ENCODE data around the gene TOMM40.
"Not testable (repeated sequence)": the region's sequence is repeated elsewhere in the genome, so short reads cannot be mapped to it uniquely, and the experiment has no call there.

The TOMM40 gene

DNA sequence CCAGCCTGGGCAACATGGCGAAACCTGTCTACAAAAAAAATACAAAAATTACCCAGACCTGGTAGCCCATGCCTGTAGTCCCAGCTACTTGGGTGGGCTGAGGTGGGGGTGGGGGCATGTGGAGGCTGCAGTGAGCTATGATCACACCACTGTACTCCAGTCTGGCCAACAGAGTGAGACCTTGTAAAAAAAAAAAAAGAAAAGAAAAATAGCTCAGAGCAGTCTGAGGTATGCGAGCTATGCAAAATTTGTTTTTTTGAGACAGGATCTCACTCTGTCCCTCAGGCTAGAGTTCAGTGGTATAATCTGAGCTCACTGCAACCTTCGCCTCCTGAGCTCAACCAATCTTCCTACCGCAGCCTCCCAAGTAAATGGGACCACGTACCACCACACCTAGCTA, 7.1 kb upstream of the TOMM40 start:
- TF ChIP-seq, protein P1, sequence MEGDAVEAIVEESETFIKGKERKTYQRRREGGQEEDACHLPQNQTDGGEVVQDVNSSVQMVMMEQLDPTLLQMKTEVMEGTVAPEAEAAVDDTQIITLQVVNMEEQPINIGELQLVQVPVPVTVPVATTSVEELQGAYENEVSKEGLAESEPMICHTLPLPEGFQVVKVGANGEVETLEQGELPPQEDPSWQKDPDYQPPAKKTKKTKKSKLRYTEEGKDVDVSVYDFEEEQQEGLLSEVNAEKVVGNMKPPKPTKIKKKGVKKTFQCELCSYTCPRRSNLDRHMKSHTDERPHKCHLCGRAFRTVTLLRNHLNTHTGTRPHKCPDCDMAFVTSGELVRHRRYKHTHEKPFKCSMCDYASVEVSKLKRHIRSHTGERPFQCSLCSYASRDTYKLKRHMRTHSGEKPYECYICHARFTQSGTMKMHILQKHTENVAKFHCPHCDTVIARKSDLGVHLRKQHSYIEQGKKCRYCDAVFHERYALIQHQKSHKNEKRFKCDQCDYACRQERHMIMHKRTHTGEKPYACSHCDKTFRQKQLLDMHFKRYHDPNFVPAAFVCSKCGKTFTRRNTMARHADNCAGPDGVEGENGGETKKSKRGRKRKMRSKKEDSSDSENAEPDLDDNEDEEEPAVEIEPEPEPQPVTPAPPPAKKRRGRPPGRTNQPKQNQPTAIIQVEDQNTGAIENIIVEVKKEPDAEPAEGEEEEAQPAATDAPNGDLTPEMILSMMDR (IDR thresholded peaks at IDR 0.05; ENCODE audit: low read depth, low read length): no peak
- no peak overlapping the region for H3K4me3 ChIP-seq (ENCODE audit: low read depth, low read length)

GRCh38 chr19:44884566-44884965, 6.5 kb upstream of the TOMM40 start:
- TF ChIP-seq, protein P1 (IDR thresholded peaks at IDR 0.05; ENCODE audit: low read depth, low read length): no peak
- no peak overlapping the region for H3K4me3 ChIP-seq (ENCODE audit: low read depth, low read length)

DNA sequence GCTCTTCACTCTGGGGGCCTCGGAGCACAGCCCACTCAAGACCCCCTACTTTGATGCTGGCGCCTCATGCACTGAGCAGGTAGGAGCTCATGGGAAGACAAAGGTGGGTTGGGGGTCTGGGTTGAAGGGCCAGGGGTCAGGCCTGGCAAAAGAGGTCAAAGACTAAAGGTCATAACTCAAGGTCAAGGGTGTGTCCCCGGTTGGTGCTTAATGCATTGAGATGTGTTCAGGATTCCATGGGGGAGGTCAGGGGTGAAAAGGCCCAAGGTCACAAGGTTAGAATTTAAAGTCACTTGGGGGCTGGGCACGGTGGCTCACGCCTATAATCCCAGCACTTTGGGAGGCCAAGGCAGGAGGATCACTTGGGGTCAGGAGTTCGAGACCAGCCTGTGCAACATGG, 4.9 kb upstream of the TOMM40 start:
- no peak overlapping the region for H3K4me3 ChIP-seq (ENCODE audit: low read depth, low read length)
- TF ChIP-seq, protein P1 (IDR thresholded peaks at IDR 0.05; ENCODE audit: low read depth, low read length): no peak

DNA sequence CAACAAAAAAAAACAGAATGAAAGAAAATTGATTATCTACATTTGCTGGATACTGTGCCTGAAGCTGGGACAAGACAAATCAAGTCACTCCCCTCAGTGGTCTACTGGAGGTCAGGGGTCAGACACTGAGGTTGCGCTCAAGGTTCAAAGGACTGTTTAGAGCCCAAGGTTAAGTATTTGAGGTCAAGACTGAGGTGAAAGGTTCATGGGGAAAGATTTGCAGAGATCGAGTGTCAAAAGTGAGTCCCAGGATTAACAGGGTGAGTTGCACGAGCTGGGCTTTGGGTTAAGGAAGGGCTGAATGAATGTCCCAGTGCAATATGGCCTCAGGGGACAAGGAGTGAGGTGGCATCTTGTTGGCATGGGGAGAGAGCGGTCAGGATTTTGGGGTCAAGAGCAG, 3.4 kb upstream of the TOMM40 start:
- TF ChIP-seq, protein P1 (IDR thresholded peaks at IDR 0.05; ENCODE audit: low read depth, low read length): no peak
- H3K4me3 ChIP-seq (ENCODE audit: low read depth, low read length): no peak overlapping the region

DNA sequence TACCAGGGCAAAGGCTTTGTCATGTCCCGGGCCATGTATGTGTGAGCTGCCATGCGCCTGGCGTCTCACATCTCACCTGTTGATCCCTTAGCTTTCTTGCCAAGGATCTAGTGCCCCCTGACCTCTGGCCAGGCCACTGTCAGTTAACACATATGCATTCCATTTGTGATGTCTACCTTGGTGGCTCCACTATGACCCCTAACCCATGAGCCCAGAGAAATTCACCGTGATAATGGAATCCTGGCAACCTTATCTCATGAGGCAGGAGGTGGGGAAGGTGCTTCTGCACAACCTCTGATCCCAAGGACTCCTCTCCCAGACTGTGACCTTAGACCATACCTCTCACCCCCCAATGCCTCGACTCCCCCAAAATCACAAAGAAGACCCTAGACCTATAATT, 2.7 kb upstream of the TOMM40 start:
- not testable (repeated sequence) for H3K4me3 ChIP-seq (ENCODE audit: low read depth, low read length)

DNA sequence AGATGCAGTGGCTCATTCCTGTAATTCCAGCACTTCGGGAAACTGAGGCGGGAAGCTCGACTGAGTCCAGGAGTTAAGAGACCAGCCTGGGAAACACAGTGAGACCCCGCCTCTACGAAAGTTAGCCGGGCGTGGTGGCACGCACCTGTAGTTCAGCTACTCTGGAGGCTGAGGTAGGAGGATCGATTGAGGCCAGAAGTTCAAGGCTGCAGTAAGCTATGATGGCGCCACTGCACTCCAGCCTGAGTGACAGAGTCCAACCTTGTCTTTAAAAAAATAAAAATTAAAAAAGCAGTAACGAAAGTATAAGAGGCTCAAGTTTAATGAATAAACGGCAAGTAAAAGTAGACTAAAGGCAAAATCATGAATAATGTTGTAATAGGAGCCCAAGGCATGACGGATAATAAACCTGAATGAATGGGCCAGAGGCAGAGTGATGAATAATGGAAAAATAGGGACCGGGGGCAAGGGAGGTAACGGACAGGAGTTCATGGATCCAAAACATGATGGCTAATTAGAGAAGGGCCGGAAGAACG, 1.2 kb upstream of the TOMM40 start:
- H3K4me3 ChIP-seq (ENCODE audit: low read depth, low read length): peak overlapping the region; percentile 47
- TF ChIP-seq, protein P1 (IDR thresholded peaks at IDR 0.05; ENCODE audit: low read depth, low read length): no peak

GRCh38 chr19:44890366-44891015, 563 bp upstream of the TOMM40 start:
- TF ChIP-seq, protein P1 (IDR thresholded peaks at IDR 0.05; ENCODE audit: low read depth, low read length): no peak
- H3K4me3 ChIP-seq (ENCODE audit: low read depth, low read length): peak overlapping the region; percentile 47

- no peak overlapping the region for H3K4me3 ChIP-seq (ENCODE audit: low read depth, low read length)
These were observed 1.9 kb downstream of the TOMM40 start for GRCh38 chr19:44892932-44893331.

More at GRCh38 chr19:44892932-44893331, 1.9 kb downstream of the TOMM40 start:
- TF ChIP-seq, protein P1 (IDR thresholded peaks at IDR 0.05; ENCODE audit: low read depth, low read length): no peak
